T47D (cell line): ENCODE data around the gene SCMH1.

ENCODE experiments used
- DNase-seq, 2 experiments: peaks; one replicate each; pipeline versions ENCODE4 v3.0.0 to v3.0.0-alpha.2; 2011 to 2012; ENCODE audit warnings: low read depth in 1 of 2, low spot score in 1 of 2
- JUND ChIP-seq: IDR thresholded peaks from 2 replicates; pipeline ENCODE4 v1.6.1; 2012; ENCODE audit warnings: low read depth
- in situ Hi-C: cut with HindIII; loops from 2 replicates; pipeline ENCODE4 v1.10.0; 2016; ENCODE audit warnings: low sequenced_read_pairs, low pct_unique_long_range_greater_than_20kb

The SCMH1 gene

GRCh38 chr1:41033272-41033671 lies 208.8 kb downstream of the SCMH1 start:
- no peak for TF ChIP-seq JUND
- in situ Hi-C loops = no loop called here
- no peak for DNase-seq

- TF ChIP-seq JUND = no peak
- DNase-seq = no peak
- in situ Hi-C loops = no loop called here
These were observed 210.0 kb downstream of the SCMH1 start for GRCh38 chr1:41032147-41032546.

GRCh38 chr1:41030872-41031616 lies 211.1 kb downstream of the SCMH1 start:
- DNase-seq = no peak
- in situ Hi-C loops = no loop called here
- no peak for TF ChIP-seq JUND

- DNase-seq = no peak
- TF ChIP-seq JUND = no peak
- in situ Hi-C loops = no loop called here
These were observed 214.0 kb downstream of the SCMH1 start for GRCh38 chr1:41028034-41028642.

- DNase-seq = no peak
- TF ChIP-seq JUND = no peak
- in situ Hi-C loops = no loop called here
These were observed 215.9 kb downstream of the SCMH1 start for GRCh38 chr1:41025979-41026819.

- in situ Hi-C loops = no loop called here
- TF ChIP-seq JUND = no peak
- DNase-seq = no peak
These were observed 217.2 kb downstream of the SCMH1 start for GRCh38 chr1:41024953-41025352.

GRCh38 chr1:41023279-41023990 lies 218.7 kb downstream of the SCMH1 start:
- no peak for DNase-seq
- in situ Hi-C loops = no loop called here
- no peak for TF ChIP-seq JUND

- no peak for TF ChIP-seq JUND
- in situ Hi-C loops = no loop called here
- no peak for DNase-seq
These were observed 219.7 kb downstream of the SCMH1 start for GRCh38 chr1:41022424-41022823.

- no peak for TF ChIP-seq JUND
- in situ Hi-C loops = no loop called here
- DNase-seq = peak in 1 of 2 experiments; percentile 23
These were observed 220.4 kb downstream of the SCMH1 start, which contains the start of gene SLFNL1 for GRCh38 chr1:41021526-41022308. SLFNL1 (minus strand) TSS chr1:41021725; CDS start chr1:41020660, 1,065 bp downstream.

- no peak for DNase-seq
- no peak for TF ChIP-seq JUND
- in situ Hi-C loops = no loop called here
These were observed 221.5 kb downstream of the SCMH1 start for GRCh38 chr1:41020654-41021053.

- in situ Hi-C loops = no loop called here
- no peak for TF ChIP-seq JUND
These were observed 222.0 kb downstream of the SCMH1 start for GRCh38 chr1:41020109-41020576.

GRCh38 chr1:41019353-41019745 lies 222.8 kb downstream of the SCMH1 start:
- no peak for DNase-seq
- no peak for TF ChIP-seq JUND
- in situ Hi-C loops = no loop called here

More at GRCh38 chr1:41020109-41020576, 222.0 kb downstream of the SCMH1 start:
- no peak for DNase-seq
